NCI-H446 treated with DMSO at 0.1 percent for 48 hours (cell line): ENCODE measurements around the gene PIGQ.

ENCODE experiments used
- DNase-seq: peaks from one replicate; lab custom pipeline; 2025; lab: John Stamatoyannopoulos, UW

PIGQ gene

GRCh38 chr16:534135-534534, 35.6 kb upstream of the PIGQ start:
- DNase-seq = no peak

GRCh38 chr16:534856-535445, 34.8 kb upstream of the PIGQ start:
- no peak for DNase-seq

- DNase-seq = no peak
These were observed 34.0 kb upstream of the PIGQ start for GRCh38 chr16:535446-536405.

GRCh38 chr16:536746-537145, 33.0 kb upstream of the PIGQ start:
- no peak for DNase-seq

GRCh38 chr16:537415-538335, 32.1 kb upstream of the PIGQ start:
- DNase-seq = no peak

- no peak for DNase-seq
These were observed 29.8 kb upstream of the PIGQ start for GRCh38 chr16:539901-540530.

- DNase-seq = no peak
These were observed 29.0 kb upstream of the PIGQ start for GRCh38 chr16:540645-541340.

- DNase-seq = no peak
These were observed 26.2 kb upstream of the PIGQ start for GRCh38 chr16:543301-544164.

GRCh38 chr16:544517-544916, 25.3 kb upstream of the PIGQ start:
- DNase-seq = no peak

GRCh38 chr16:546909-547770, 22.6 kb upstream of the PIGQ start:
- DNase-seq = no peak

GRCh38 chr16:548586-548985, 21.2 kb upstream of the PIGQ start:
- no peak for DNase-seq

GRCh38 chr16:549544-550263, 20.1 kb upstream of the PIGQ start:
- no peak for DNase-seq

GRCh38 chr16:551210-551609, 18.6 kb upstream of the PIGQ start:
- no peak for DNase-seq

GRCh38 chr16:552171-552570, 17.6 kb upstream of the PIGQ start:
- no peak for DNase-seq

- DNase-seq = no peak
These were observed 16.0 kb upstream of the PIGQ start for GRCh38 chr16:553601-554296.

- no peak for DNase-seq
These were observed 15.5 kb upstream of the PIGQ start for GRCh38 chr16:554297-554621.

GRCh38 chr16:554640-555365, 15.0 kb upstream of the PIGQ start:
- no peak for DNase-seq
